NB4 (cell line): Measurements from ENCODE around the gene AKAP3.

Experiments used
- DNase-seq: peaks from one replicate; pipeline ENCODE4 v3.0.0; 2010; ENCODE audit warnings: low read depth
- H3K4me3 ChIP-seq: one replicate; pipeline ENCODE4 v1.5.1; 2011; ENCODE audit warnings: mild to moderate bottlenecking, low read depth, low read length, moderate library complexity
- MYC ChIP-seq: IDR thresholded peaks from 2 replicates; pipeline ENCODE4 v1.6.1; 2011; ENCODE audit warnings: low read depth, low read length
- POLR2A ChIP-seq: IDR thresholded peaks from 2 replicates; pipeline ENCODE4 v1.6.1; 2011; ENCODE audit warnings: mild to moderate bottlenecking; ENCODE audit not compliant: insufficient read length; ENCODE audit errors: extremely low read depth
- TF ChIP-seq, protein P1 (sequence below): IDR thresholded peaks from one replicate; pipeline ENCODE4 v1.5.1; 2012; ENCODE audit warnings: low read depth, low read length
- TF ChIP-seq, protein P2 (sequence below): IDR thresholded peaks from 2 replicates; pipeline ENCODE4 v1.6.1; 2011; ENCODE audit warnings: low read depth, low read length

AKAP3 gene

DNA sequence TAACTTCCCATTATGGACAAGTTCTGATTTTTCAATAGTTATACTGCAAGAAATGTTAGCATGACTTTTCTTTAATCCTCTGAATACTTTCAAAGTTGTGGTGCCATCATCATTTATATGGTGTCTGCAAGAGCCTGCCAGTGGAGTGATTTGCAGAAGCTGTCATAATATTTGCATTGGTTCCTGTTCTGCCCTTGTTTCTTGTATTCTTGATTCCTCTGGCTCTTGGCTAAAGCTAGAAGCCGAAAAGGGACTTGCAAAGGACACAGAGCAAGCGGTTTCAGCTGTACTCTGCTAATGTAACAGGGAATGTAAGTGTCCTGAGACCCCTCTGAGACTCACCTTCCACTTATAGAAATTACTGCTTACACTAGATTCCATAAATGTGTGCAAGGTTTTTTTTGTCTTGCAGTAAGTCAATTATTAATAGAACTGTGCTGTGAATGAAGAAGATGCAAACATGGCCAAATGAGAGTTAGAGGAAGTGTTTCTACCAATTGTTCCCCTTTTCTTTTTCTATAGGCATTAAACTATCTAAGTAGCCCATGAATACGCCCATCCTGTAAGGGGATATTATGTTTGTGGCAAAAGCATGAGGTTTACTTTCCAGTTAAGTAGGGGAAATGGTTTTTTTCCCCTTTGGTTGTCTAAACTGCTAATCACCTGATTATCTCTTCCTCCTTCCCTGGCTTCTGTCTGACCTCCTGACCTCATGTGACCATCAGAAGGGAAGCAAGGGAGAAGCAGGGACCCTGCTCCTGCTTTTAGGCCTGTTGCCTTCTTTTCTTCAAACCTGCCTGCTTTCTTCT, 81.6 kb downstream of the AKAP3 start:
- DNase-seq = peak; percentile 16
- TF ChIP-seq POLR2A (no peak), MYC (no peak)
- no peak overlapping the region for H3K4me3 ChIP-seq

DNA sequence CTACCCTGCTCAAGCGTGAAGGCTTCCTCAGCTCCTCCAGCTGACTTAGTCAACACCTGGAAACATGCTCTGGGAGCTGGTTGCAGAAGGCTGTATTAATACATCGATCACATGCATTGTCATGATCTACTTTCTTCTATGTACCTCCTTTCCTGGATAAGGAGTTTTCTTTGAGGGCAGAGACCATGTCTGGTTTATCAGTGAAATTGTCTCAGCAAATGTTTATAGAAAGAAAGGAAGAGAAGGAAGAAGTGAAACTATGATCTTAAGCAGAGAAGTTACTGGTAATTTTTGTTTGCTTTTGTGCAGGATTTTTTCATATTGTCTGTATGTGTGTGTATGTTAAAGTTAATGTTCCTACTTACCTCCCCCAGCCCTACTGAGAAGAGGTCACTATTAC, 82.4 kb downstream of the AKAP3 start:
- TF ChIP-seq, protein P1, sequence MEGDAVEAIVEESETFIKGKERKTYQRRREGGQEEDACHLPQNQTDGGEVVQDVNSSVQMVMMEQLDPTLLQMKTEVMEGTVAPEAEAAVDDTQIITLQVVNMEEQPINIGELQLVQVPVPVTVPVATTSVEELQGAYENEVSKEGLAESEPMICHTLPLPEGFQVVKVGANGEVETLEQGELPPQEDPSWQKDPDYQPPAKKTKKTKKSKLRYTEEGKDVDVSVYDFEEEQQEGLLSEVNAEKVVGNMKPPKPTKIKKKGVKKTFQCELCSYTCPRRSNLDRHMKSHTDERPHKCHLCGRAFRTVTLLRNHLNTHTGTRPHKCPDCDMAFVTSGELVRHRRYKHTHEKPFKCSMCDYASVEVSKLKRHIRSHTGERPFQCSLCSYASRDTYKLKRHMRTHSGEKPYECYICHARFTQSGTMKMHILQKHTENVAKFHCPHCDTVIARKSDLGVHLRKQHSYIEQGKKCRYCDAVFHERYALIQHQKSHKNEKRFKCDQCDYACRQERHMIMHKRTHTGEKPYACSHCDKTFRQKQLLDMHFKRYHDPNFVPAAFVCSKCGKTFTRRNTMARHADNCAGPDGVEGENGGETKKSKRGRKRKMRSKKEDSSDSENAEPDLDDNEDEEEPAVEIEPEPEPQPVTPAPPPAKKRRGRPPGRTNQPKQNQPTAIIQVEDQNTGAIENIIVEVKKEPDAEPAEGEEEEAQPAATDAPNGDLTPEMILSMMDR = no peak
- TF ChIP-seq POLR2A = no peak
- TF ChIP-seq MYC = no peak
- TF ChIP-seq, protein P2, sequence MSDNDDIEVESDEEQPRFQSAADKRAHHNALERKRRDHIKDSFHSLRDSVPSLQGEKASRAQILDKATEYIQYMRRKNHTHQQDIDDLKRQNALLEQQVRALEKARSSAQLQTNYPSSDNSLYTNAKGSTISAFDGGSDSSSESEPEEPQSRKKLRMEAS = no peak
- no peak overlapping the region for H3K4me3 ChIP-seq
- no peak for DNase-seq
